ENCODE results near the gene TRIM67. TPM values are rescaled to one million over a fixed set of nuclear protein-coding genes. Genes with fewer than 3 reads are reported as not detected.

The TRIM67 gene
- total and polyA plus RNA-seq, 2 of the 4 experiments (the other 2 are of a cell fraction) = not detected

DNA sequence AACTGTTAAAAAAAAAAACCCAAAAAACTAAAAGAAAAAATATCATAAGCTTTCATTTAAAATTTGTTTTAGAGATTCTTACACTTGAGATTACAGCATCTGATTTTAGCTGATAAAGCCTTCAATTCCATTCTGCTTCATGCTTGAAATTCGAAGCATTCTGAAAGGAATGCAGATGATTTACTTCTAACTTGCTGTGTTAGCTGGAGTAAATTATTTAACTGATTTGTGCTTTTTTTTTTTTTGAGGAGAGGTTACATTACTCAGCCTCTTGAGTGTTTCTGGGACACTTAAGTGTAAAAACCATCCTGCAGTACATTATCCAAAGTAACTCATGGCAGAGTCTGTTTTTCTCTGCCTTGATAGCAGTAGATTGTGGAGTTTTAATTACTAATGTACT lies 4.5 kb upstream of the TRIM67 start:
- H3K27me3 ChIP-seq (ENCODE audit: control insufficient read depth, insufficient read depth, low read length) = peaks cover 26% of the 10 kb centered on the region
- no peak overlapping the region for H4K5ac ChIP-seq (ENCODE audit: low read depth, low read length)
- no peaks in the 10 kb centered on the region for H3K79me1 ChIP-seq (ENCODE audit: low read depth in 1 of 2, low read length in 2 of 2)
- H2AK5ac ChIP-seq (ENCODE audit: low read depth, low read length) = no peak overlapping the region
- H2AK9ac ChIP-seq (replicated peaks; ENCODE audit: low read depth, low read length, poor library complexity) = no peak overlapping the region
- no peak overlapping the region for H3K4ac ChIP-seq (ENCODE audit: low read depth, low read length)
- no peak overlapping the region for H2BK5ac ChIP-seq (ENCODE audit: low read depth, low read length, poor library complexity, severe bottlenecking)
- WGBS, 2 experiments (ENCODE audit: extremely low coverage in 2 of 2, insufficient read length in 1 of 2) = no CpG with 5 or more reads among the region's 1 CpG
- H3K27ac ChIP-seq (ENCODE audit: insufficient read depth, low read length) = no peak overlapping the region
- intact Hi-C loops (cut with micrococcal nuclease) = no loop called here
- H3K4me2 ChIP-seq (ENCODE audit: low read depth, low read length) = no peak overlapping the region
- H3K56ac ChIP-seq (ENCODE audit: extremely low read depth, insufficient read depth, low read length) = no peak overlapping the region
- in situ Hi-C loops (cut with MboI; ENCODE audit: low sequenced_read_pairs) = no loop called here
- no peaks in the 10 kb centered on the region for H3K9me1 ChIP-seq (ENCODE audit: insufficient read depth, low read length)
- H3K4me1 ChIP-seq (ENCODE audit: control insufficient read depth, insufficient read depth, low read length) = no peaks in the 10 kb centered on the region
- H3K14ac ChIP-seq (replicated peaks; ENCODE audit: low read depth, low read length) = no peak overlapping the region
- H4K91ac ChIP-seq (ENCODE audit: insufficient read depth, low read depth, low read length) = no peak overlapping the region
- no peak for TF ChIP-seq RAD21 (IDR thresholded peaks at IDR 0.05; ENCODE audit: low read length)
- no peak for TF ChIP-seq MAZ (IDR thresholded peaks at IDR 0.05; ENCODE audit: borderline replicate concordance, low read depth, low read length)
- no peak for TF ChIP-seq RFX5 (IDR thresholded peaks at IDR 0.05; ENCODE audit: low read depth, low read length)
- TF ChIP-seq, protein P1, sequence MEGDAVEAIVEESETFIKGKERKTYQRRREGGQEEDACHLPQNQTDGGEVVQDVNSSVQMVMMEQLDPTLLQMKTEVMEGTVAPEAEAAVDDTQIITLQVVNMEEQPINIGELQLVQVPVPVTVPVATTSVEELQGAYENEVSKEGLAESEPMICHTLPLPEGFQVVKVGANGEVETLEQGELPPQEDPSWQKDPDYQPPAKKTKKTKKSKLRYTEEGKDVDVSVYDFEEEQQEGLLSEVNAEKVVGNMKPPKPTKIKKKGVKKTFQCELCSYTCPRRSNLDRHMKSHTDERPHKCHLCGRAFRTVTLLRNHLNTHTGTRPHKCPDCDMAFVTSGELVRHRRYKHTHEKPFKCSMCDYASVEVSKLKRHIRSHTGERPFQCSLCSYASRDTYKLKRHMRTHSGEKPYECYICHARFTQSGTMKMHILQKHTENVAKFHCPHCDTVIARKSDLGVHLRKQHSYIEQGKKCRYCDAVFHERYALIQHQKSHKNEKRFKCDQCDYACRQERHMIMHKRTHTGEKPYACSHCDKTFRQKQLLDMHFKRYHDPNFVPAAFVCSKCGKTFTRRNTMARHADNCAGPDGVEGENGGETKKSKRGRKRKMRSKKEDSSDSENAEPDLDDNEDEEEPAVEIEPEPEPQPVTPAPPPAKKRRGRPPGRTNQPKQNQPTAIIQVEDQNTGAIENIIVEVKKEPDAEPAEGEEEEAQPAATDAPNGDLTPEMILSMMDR (conservative IDR thresholded peaks at IDR 0.05; ENCODE audit: low read depth, low read length) = no peak
- TF ChIP-seq BHLHE40 (IDR thresholded peaks at IDR 0.05; ENCODE audit: low read depth, low read length) = no peak
- TF ChIP-seq CHD1 (IDR thresholded peaks at IDR 0.05; ENCODE audit: low read depth, low read length) = no peak
- no peak for TF ChIP-seq NFE2L2 (IDR thresholded peaks at IDR 0.05; ENCODE audit: low read depth, low read length)
- no peak for TF ChIP-seq FOS (IDR thresholded peaks at IDR 0.05; ENCODE audit: low read depth, low read length)
- TF ChIP-seq, protein P2, sequence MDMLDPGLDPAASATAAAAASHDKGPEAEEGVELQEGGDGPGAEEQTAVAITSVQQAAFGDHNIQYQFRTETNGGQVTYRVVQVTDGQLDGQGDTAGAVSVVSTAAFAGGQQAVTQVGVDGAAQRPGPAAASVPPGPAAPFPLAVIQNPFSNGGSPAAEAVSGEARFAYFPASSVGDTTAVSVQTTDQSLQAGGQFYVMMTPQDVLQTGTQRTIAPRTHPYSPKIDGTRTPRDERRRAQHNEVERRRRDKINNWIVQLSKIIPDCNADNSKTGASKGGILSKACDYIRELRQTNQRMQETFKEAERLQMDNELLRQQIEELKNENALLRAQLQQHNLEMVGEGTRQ (IDR thresholded peaks at IDR 0.05; ENCODE audit: low read depth, low read length) = no peak
- no peak for TF ChIP-seq MXI1 (IDR thresholded peaks at IDR 0.05; ENCODE audit: borderline replicate concordance, low read depth, low read length)
- TF ChIP-seq POLR2A (IDR thresholded peaks at IDR 0.05; ENCODE audit: low read depth, low read length) = no peak
- no peak for TF ChIP-seq MAFK (IDR thresholded peaks at IDR 0.05; ENCODE audit: low read depth, low read length)
- TF ChIP-seq, protein P3, sequence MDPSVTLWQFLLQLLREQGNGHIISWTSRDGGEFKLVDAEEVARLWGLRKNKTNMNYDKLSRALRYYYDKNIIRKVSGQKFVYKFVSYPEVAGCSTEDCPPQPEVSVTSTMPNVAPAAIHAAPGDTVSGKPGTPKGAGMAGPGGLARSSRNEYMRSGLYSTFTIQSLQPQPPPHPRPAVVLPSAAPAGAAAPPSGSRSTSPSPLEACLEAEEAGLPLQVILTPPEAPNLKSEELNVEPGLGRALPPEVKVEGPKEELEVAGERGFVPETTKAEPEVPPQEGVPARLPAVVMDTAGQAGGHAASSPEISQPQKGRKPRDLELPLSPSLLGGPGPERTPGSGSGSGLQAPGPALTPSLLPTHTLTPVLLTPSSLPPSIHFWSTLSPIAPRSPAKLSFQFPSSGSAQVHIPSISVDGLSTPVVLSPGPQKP (IDR thresholded peaks at IDR 0.05; ENCODE audit: borderline replicate concordance, low read depth, low read length) = no peak
- no peak for TF ChIP-seq SMC3 (IDR thresholded peaks at IDR 0.05; ENCODE audit: low read depth, low read length)
- no peak overlapping the region for H3K18ac ChIP-seq (ENCODE audit: low read depth, low read length)
- H4K8ac ChIP-seq (ENCODE audit: low read depth in 2 of 2, low read length in 2 of 2) = no peak overlapping the region
- no peaks in the 10 kb centered on the region for H3K36me3 ChIP-seq (ENCODE audit: control insufficient read depth, insufficient read depth, low read length)
- no peak overlapping the region for H2AFZ ChIP-seq (replicated peaks; ENCODE audit: low read length, poor library complexity)
- no peak overlapping the region for H3K9ac ChIP-seq (ENCODE audit: low read depth, low read length)
- H3K23ac ChIP-seq (ENCODE audit: low read depth, low read length) = no peak overlapping the region
- no peak for ATAC-seq (ENCODE audit: low read depth)
- no peaks in the 10 kb centered on the region for H4K20me1 ChIP-seq (ENCODE audit: insufficient read depth, low read length)
- no peak overlapping the region for H2BK15ac ChIP-seq (ENCODE audit: low read depth, low read length)
- H2BK120ac ChIP-seq (ENCODE audit: low read depth, low read length) = no peak overlapping the region
- dilution Hi-C loops (cut with HindIII; ENCODE audit: low sequenced_read_pairs, unreplicated experiment) = no loop called here
- CTCF ChIA-PET = no interaction called here
- POLR2A ChIA-PET (ENCODE audit: unreplicated experiment) = no interaction called here
- H3K4me3 ChIP-seq (ENCODE audit: insufficient read depth, low read depth, low read length) = no peak overlapping the region
- DNase-seq = no peak
- H2BK20ac ChIP-seq (ENCODE audit: low read depth, low read length) = no peak overlapping the region
- BruUV-seq (replicated peaks) = no TSS peak
- H3K9me3 ChIP-seq (ENCODE audit: control insufficient read depth, insufficient read depth, low read length) = no peaks in the 10 kb centered on the region

Data from IMR-90 (cell line).